HG03460 (cell line): ENCODE measurements around the gene MAB21L3.

Experiments
- ATAC-seq: cut with Tn5 transposase; IDR thresholded peaks from one replicate; pipeline ENCODE4 v1.9.1; 2021; ENCODE audit not compliant: unreplicated experiment

MAB21L3 gene

GRCh38 chr1:116164150-116164549 is 53.0 kb downstream of the MAB21L3 start:
- ATAC-seq, result no peak

GRCh38 chr1:116164604-116165368 is 53.6 kb downstream of the MAB21L3 start:
- ATAC-seq, result no peak

GRCh38 chr1:116165572-116165971 is 54.4 kb downstream of the MAB21L3 start:
- ATAC-seq, result no peak

GRCh38 chr1:116166011-116166571 is 54.9 kb downstream of the MAB21L3 start:
- no peak for ATAC-seq

GRCh38 chr1:116166655-116167054 is 55.5 kb downstream of the MAB21L3 start:
- no peak for ATAC-seq

GRCh38 chr1:116167625-116168276 is 56.6 kb downstream of the MAB21L3 start:
- ATAC-seq, result no peak

GRCh38 chr1:116168277-116169032 is 57.3 kb downstream of the MAB21L3 start:
- ATAC-seq, result peak; percentile 83

GRCh38 chr1:116169898-116170297 is 58.7 kb downstream of the MAB21L3 start:
- ATAC-seq, result no peak

GRCh38 chr1:116170721-116171589 is 59.8 kb downstream of the MAB21L3 start:
- ATAC-seq, result no peak

GRCh38 chr1:116172666-116173065 is 61.5 kb downstream of the MAB21L3 start:
- ATAC-seq, result no peak

- ATAC-seq, result no peak
Measured at GRCh38 chr1:116175611-116176010, 64.4 kb downstream of the MAB21L3 start.

- no peak for ATAC-seq
Measured at GRCh38 chr1:116176306-116176789, 65.1 kb downstream of the MAB21L3 start.

GRCh38 chr1:116177861-116178260 is 66.7 kb downstream of the MAB21L3 start:
- ATAC-seq, result no peak

- ATAC-seq, result no peak
Measured at GRCh38 chr1:116178837-116179236, 67.6 kb downstream of the MAB21L3 start.

GRCh38 chr1:116179419-116179818 is 68.2 kb downstream of the MAB21L3 start:
- no peak for ATAC-seq

- ATAC-seq, result no peak
Measured at GRCh38 chr1:116179964-116180363, 68.8 kb downstream of the MAB21L3 start.

- ATAC-seq, result no peak
Measured at GRCh38 chr1:116182019-116182714, 71.0 kb downstream of the MAB21L3 start.
